ENCODE results near the gene DTX3L. TPM values are rescaled to one million over a fixed set of nuclear protein-coding genes. Genes with fewer than 3 reads are reported as not detected.

The DTX3L gene
- polyA plus RNA-seq, 1 donor, result 15.1 TPM

DNA sequence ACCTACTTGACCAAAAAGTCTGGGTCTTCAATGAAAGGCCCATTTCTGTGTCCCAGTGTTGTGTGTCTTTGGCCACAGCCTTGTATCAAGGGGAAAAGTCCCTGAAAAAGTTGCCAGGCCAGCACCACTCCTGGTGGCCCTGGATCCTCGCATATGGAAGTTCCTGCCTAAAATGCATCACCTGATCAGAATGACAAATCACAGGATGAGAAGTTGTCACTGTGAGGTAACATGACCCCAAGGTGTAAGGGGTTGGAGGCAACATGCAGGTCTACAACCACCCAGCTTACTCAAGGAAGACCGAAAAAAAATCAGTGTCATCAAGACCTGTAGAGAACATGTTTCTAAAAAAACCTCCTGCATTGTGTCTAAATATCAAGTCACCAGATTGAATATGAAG is 38.9 kb downstream of the DTX3L start:
- no peak for DNase-seq

DNA sequence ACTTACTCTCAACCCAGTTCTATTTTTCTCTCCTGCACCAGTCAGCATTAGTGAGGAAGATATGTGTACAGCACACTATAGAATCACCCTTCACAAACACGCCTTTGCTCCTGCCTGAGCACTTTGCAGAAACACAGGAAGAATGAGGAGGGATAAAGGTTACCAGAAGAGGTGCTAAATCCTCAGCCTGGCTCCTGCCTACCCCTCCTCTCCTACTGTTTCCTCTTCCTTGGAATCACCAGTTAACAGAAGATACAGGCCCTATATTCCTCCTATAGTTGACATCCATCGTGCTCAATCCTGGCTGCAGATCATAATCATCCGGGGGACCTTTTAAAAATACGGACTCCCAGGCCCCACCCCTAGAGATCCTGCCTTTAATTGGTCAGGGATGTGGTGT is 42.2 kb downstream of the DTX3L start:
- DNase-seq, result no peak

DNA sequence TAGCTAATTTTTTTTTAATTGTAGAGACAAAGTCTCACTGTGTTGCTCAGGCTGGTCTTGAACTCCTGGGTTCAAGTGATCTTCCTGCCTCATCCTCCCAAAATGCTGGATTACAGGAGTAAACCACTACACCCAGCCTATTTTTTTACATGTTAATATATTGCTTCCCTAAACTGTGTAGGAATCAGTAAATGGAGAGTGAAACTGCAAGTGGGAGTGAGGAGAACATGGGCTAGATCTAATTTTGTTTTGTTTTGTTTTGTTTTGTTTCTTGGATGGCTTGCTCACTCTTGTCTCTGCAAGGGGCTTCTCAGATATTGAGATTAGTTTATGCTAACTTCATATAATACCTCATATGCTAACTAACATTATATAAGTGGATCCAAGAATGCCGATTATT is 44.8 kb downstream of the DTX3L start:
- no peak for DNase-seq

DNA sequence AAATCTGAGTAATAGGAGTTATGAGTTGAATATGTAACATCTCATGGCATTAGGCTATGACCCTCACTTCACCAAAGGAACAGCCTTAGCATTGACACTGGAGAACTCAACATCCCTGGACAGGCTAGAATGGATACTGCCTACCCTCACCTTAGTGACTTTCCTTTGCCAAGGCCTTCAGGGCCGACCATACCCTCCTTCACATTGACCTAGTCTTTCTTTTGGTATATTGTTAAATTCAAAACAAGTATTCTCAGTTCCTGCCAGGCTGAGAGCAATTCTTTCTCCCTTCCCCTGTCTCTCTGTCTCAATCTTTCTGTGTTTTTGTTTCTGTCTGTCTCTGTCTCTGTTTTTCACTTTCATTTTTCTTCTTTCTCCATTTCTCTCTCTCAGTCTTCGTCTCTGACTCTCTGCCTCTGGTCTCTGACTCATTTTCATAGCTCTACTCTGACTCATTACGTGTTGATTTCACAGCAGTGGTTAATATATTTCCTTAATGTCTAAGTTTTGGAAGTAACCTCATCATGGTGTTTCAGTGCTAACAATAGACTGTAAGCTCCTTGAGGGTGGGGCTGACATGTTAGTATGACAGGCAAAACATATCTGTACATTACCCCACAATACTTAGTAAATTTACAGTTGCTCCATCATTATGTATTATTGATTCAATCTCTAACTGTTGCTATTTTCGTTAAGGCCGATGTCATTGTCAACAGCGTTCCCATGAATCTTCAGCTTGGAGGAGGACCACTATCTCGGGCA is 45.8 kb downstream of the DTX3L start:
- DNase-seq, result no peak

DNA sequence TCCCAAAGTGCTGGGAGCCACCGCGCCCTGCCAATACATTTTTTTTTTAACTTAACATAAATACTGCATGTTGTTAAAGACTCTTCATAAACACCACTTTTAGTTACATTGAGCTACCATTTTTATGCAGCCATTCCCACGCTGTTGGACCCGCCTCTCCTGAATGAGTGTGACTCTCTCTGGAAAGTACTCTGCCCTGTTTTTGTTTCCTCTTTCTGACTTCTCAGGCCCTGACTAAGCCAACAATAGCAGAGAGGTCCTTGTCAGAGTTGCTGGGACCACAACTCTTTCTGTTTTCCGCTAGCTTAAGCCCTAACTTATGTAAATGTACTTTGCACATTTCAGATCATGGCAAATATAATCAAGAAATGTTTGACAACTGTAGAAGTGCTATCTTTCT is 48.6 kb downstream of the DTX3L start:
- DNase-seq, result no peak

DNA sequence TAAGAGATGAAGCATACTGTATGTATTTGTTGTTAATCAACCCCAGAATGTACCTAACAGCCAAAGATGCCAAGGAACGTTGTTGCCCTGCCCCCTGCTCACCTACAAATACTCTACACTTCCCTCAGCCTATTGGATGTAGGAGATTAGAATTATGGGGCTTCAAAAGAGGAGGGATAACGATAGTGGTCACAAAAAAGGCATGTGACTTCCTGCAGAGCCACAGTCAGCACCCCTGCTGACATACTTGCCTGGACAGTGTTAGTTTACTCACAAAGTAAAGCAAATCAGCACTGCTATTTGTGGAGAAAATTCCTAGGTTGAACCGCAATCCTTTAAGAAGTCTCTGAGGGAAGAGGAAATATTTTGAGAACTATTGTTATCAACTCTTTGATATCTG is 51.2 kb downstream of the DTX3L start:
- no peak for DNase-seq

DNA sequence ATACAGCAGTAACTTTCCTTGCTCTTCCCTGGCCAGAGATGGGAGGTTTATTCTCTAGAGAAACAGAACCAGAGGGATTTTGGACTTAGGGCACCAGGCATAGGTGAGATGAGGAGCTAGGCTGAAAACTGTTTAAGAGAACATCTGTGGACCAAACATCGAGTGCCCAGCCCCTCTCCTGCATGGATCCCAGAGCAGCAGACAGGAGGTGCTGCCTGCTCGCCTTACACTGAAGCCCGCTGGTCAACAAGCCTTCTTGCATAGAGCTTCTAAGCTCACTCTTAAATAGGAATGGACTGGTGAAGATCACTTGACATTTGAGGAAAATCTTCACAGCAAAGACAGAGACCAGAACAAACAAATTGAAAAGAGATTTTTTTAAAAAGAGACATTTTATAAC is 54.5 kb downstream of the DTX3L start:
- no peak for DNase-seq

DNA sequence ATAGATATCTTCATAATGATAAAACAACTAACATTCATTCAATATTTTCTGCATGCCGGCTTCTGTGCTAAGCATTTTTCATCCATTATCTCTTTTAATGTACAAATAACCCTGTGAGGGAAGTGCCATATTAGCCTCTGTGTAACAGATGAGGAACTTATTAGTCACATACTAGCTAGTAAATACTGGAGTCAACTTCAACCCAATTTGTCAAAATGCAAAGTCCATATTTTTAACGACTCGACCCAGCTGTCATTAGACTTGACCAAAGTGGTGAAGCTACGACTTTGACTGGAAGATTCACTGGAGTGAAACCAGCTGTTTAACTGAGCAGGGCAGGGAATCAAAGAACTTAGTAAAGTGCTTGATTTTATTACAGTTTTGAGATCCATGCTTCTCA is 54.9 kb downstream of the DTX3L start:
- no peak for DNase-seq

DNA sequence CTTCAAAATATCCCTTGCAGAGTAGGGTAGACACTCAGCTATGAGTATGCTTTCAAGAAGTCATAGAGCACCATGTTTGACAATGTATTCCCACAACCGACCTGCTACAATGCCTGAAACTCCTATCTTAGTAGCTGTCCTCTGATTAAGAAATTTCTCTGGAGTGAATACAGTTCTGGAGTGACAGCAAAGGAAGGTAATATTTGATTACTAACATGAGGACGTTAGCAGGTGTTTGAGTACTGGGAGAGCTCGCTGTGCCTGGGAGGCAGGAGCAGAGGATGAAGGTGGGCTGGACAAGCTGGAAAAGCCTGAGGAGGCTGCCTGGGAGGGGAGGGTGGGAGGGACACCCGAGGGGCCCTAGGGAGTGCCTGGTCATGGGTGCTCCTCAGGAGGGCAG is 56.3 kb downstream of the DTX3L start:
- DNase-seq, result no peak

DNA sequence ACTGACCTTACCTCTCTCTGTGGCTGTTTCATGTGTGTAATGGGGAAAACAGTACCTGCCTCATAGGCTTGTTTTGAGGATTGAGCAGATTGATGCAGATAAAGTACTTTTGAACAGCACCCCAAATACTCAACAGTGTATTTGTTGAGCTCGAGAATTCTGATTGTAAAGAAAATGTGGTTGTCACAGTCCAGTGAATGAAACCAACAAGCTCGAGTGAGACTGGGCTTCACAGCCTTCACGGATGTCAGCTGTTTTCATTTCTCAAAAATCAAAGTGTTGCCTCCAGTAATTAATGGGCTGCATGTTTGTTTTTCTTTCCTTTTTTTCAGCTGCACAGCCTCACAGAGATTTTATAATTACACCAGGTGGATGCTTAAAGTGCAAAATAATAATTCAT is 57.0 kb downstream of the DTX3L start:
- peak; percentile 10 for DNase-seq

DNA sequence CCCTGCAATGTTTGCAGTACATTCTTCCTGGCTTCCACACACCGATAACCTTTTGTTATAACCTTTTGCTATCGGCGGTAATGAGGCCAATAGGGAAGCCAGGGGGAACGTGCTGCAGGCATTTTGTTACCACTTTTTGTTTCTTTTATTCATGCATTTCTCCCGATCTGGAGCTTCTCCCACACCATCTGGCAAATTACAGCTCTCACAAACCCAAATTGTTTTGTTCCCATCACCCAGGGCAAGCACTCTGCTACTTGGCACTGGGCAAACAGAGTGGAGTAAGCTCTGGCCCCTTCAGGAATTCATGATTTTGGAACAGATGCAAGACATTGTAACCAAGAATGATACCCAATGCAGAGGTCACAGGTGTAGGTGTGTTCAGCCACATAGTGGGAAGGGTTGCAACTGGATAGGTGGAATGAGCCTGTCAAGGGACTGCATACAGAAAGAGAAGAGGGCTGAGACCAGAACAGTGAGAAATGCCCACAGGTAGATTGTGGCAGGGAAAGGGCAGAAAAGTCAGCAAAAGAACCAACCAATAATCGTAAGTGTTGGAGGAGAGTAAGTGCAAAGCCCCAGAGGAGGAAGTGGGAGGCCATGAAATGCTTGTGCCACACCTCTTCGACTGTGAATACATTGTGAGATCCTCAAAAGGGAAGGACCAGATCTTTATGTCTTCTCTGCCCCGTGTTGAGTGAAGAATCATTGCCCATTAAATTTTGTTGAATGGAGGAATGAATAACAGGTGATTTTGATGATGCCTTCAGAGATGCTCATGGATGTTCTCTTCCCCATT is 59.1 kb downstream of the DTX3L start:
- DNase-seq, result no peak

Other genes with a start within 250 kb of the DTX3L start
- 0.32 TPM for gene CSTA, start 239.1 kb upstream of the DTX3L start, polyA plus RNA-seq (ENCODE audit: insufficient read length)
- 68.0 TPM for gene MIX23, start 181.1 kb upstream of the DTX3L start, polyA plus RNA-seq (ENCODE audit: insufficient read length)
- gene FAM162A, start 180.2 kb upstream of the DTX3L start, polyA plus RNA-seq (ENCODE audit: insufficient read length), result 62.2 TPM
- gene WDR5B, start 148.3 kb upstream of the DTX3L start, polyA plus RNA-seq (ENCODE audit: insufficient read length), result 11.6 TPM
- 57.1 TPM for gene KPNA1, start 49.4 kb upstream of the DTX3L start, polyA plus RNA-seq (ENCODE audit: insufficient read length)
- 17.4 TPM for gene PARP9, start within 50 bp of the DTX3L start, polyA plus RNA-seq (ENCODE audit: insufficient read length)
- gene PARP15, start 13.3 kb downstream of the DTX3L start, polyA plus RNA-seq (ENCODE audit: insufficient read length), result 0.45 TPM
- gene PARP14, start 116.5 kb downstream of the DTX3L start, polyA plus RNA-seq (ENCODE audit: insufficient read length), result 30.4 TPM
- 18.7 TPM for gene HSPBAP1, start 229.5 kb downstream of the DTX3L start, polyA plus RNA-seq (ENCODE audit: insufficient read length)
- gene SLC49A4, start 230.7 kb downstream of the DTX3L start, polyA plus RNA-seq (ENCODE audit: insufficient read length), result 17.3 TPM